Measurements from ENCODE around the gene TMTC2. TPM values are rescaled to one million over a fixed set of nuclear protein-coding genes. Genes with fewer than 3 reads are reported as not detected.

Gene TMTC2
- total RNA-seq, 3 donors from 2014 or later = 0.94 to 1.4 (median 1.0) TPM

DNA sequence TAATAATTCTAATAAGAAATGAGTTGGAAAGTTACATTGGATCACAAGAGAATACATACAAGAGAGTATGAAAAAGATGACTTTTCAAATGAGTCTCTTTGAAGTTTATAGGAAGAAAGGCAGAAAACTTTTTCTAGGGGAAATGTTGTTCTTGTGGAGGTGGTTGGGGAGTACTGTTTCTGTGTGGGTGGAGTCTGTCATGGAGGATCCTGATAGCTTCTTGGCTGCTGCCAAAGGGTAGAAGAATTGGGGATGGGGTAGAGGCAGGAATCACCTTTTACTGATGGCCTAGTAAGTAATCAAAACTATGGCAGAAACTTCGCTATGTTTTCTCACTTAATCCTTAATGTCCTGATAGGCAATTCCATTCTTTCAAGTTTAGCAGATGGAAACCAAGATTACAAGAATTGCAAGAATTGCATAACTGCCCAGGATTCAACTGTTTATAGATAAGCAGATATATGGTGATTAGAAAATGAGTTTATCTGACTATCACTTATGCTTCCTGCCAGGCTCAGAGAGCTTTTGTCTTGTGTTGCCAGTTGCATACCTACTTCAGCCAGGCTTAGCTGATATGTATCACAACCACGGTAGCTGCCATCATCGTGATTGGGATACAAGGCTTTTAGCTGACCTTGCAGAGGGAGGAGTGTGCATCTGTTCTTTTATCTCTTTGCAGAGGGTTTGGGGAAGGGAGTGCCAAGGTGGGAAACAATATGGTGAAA, 463.9 kb downstream of the TMTC2 start:
- no peak for DNase-seq
- Mint-ChIP-seq H3K4me3 (no peak overlapping the region), H3K9me3 (no peaks in the 10 kb centered on the region), H3K27me3 (ENCODE audit: low read depth) (no peaks in the 10 kb centered on the region), H3K4me1 (ENCODE audit: low read depth) (no peaks in the 10 kb centered on the region), H3K36me3 (ENCODE audit: insufficient read depth) (no peaks in the 10 kb centered on the region)
- no peak for ATAC-seq

DNA sequence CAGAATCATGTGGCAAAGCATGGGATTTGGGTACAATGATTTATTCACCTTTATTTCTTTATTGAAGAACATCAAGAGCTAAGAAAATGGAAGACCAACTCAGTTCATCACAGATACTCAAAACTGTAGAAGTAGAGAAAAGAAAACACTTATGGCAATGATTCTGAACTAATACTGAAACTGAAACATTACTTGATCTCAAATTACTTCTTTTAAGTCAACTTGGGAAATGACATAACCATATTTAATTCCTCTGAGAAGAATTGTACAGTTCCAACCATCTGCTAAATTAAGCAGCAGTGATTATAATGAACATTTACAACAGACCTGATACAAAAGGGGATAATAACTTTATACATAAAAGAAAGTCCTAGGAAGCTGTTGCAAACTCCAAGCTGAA, 466.5 kb downstream of the TMTC2 start:
- no peaks in the 10 kb centered on the region for H3K9me3 Mint-ChIP-seq
- no peaks in the 10 kb centered on the region for H3K36me3 Mint-ChIP-seq (ENCODE audit: insufficient read depth)
- no peaks in the 10 kb centered on the region for H3K27me3 Mint-ChIP-seq (ENCODE audit: low read depth)
- peaks cover 2% of the 10 kb centered on the region for H3K4me1 Mint-ChIP-seq (ENCODE audit: low read depth)
- DNase-seq = no peak
- no peak overlapping the region for H3K4me3 Mint-ChIP-seq
- ATAC-seq = no peak

DNA sequence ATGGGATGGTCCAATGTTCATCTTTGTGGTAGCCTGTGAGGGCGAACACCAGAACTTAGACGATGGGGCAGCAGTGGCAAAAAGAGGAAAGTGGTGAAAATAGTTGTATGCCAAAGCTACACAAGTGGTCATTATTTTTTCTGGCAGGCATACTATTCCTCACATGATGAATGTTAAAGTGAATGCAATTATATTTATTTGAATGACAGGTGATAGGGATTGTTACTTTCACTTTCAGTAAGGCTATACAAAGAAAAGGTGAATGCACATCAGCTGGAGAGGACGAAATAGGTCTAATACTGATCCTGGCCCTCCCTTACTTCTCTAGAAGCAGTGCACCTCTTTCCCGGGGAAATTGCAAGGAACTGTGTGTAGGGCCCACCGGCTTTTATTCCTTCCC, 470.1 kb downstream of the TMTC2 start:
- Mint-ChIP-seq H3K4me3 (no peak overlapping the region), H3K36me3 (ENCODE audit: insufficient read depth) (no peaks in the 10 kb centered on the region)

DNA sequence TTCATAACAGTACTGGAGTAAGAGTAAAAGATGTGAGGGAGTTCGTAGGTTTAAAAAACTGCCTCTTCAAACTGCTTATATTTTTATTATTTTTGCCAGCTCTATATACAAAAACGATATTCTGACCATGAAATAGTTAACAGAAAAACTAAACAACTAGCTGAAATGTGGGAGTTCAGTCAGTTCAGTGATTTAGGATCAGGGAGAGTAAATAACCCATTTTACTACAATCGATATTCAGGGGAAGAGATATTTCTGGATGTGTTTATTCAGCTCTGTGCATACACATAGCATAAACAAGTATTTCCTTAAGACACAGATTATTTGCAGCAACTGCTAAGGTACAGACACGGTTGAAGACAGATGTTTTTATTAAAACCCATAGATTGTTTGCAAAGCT, 470.9 kb downstream of the TMTC2 start:
- Mint-ChIP-seq H3K27me3 (ENCODE audit: low read depth) (no peaks in the 10 kb centered on the region), H3K36me3 (ENCODE audit: insufficient read depth) (no peaks in the 10 kb centered on the region), H3K9me3 (no peaks in the 10 kb centered on the region), H3K4me3 (no peak overlapping the region), H3K4me1 (ENCODE audit: low read depth) (peaks cover 2% of the 10 kb centered on the region)
- ATAC-seq = no peak
- no peak for DNase-seq

More for the DNA sequence above, 470.1 kb downstream of the TMTC2 start:
- no peak for ATAC-seq
- Mint-ChIP-seq H3K9me3 (no peaks in the 10 kb centered on the region), H3K4me1 (ENCODE audit: low read depth) (peaks cover 2% of the 10 kb centered on the region), H3K27me3 (ENCODE audit: low read depth) (no peaks in the 10 kb centered on the region)
- DNase-seq = no peak

DNA sequence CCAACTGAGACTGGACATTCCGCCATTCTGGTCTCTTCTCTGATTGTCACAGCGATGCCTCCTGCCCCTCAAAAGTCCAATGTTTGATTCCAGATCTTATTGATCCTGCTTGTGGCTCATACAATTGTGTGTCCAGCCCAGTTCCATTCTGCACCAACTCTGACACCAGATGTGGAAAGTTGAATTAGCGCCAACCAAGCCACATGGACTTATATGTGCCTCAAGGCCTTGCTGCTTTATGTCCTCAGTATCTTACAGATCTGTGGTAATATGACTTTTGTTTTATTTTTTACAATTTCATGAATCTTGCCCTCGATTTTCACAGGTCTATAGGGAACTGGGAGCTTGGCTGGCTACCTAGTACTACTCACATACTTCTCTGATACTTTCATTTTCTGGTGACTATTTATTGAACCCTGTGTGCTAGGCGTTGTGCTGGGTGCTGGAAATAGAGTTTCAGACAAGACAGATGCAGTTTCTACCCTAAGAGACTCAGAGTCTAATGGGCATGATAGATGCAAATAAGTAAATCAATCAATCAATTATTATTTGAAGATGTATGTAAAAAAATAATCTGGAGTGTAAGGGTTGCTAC, 472.0 kb downstream of the TMTC2 start:
- no peak overlapping the region for H3K4me3 Mint-ChIP-seq
- peaks cover 2% of the 10 kb centered on the region for H3K4me1 Mint-ChIP-seq (ENCODE audit: low read depth)
- no peaks in the 10 kb centered on the region for H3K9me3 Mint-ChIP-seq
- H3K36me3 Mint-ChIP-seq (ENCODE audit: insufficient read depth) = no peaks in the 10 kb centered on the region
- ATAC-seq = no peak
- no peak for DNase-seq
- no peaks in the 10 kb centered on the region for H3K27me3 Mint-ChIP-seq (ENCODE audit: low read depth)

DNA sequence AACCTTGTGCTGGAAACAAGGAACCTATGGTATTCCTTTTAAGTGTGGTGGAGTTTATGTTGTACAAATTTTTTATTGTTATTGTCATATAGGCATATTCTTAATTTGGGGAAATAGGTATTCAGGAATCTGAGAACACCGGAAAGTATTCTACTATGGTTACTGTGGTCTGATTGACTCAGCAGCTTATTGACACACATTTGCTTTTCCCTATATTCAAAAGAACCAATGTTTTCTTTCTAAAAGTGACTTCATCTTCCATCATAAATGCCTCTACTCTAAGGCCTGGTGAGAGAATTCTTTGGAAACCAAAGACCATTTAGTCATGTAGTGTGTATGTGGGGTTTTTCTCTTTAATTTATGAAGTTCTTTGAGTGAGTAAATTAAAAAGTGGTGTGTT, 474.8 kb downstream of the TMTC2 start:
- Mint-ChIP-seq H3K27me3 (ENCODE audit: low read depth) (no peaks in the 10 kb centered on the region), H3K4me3 (no peak overlapping the region), H3K9me3 (no peaks in the 10 kb centered on the region), H3K4me1 (ENCODE audit: low read depth) (peaks cover 2% of the 10 kb centered on the region), H3K36me3 (ENCODE audit: insufficient read depth) (no peaks in the 10 kb centered on the region)
- DNase-seq (no peak), ATAC-seq (no peak)

DNA sequence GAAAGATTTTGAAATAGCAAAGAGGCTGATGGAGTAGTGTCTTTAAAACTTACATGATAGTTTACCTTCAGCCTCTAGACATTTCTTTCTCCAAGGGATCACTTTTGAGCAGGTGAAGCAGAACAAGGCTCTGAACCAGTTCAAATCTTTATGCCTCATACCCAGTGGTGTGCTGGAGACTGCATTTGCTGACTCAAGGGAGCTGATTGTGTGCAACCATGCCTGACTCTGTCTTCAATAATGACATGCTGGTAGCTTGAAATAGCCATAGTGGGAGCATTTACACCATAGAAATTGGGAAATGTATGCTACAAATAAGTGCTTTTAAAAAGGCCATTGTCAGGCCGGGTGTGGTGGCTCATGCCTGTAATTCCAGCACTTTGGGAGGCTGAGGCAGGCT, 482.0 kb downstream of the TMTC2 start:
- H3K36me3 Mint-ChIP-seq (ENCODE audit: insufficient read depth) = no peaks in the 10 kb centered on the region
- DNase-seq (no peak), ATAC-seq (no peak)
- peaks cover 2% of the 10 kb centered on the region for H3K27me3 Mint-ChIP-seq (ENCODE audit: low read depth)
- H3K9me3 Mint-ChIP-seq = no peaks in the 10 kb centered on the region
- H3K4me1 Mint-ChIP-seq (ENCODE audit: low read depth) = no peaks in the 10 kb centered on the region
- H3K4me3 Mint-ChIP-seq = no peak overlapping the region

DNA sequence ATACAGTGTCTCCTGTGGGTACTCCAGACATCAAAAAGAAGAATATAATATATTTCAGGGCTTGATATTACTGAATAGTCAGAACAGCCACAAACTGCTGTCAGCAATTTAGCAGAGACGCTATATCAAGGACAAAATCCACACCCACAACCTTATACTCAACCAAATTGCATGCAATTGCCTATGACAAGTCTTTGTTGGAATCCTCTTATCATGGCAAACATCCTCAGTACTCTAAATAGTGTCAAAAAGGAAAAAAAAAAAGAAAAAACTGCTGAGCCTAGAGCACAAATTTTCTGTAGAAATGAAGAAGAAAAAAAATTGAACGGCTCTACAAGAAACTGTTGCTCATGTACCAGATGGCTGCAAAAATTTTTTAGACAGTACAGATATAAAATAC, 485.7 kb downstream of the TMTC2 start:
- Mint-ChIP-seq H3K4me3 (no peak overlapping the region), H3K27me3 (ENCODE audit: low read depth) (peaks cover 2% of the 10 kb centered on the region), H3K9me3 (peaks cover 5% of the 10 kb centered on the region), H3K4me1 (ENCODE audit: low read depth) (no peaks in the 10 kb centered on the region), H3K36me3 (ENCODE audit: insufficient read depth) (no peaks in the 10 kb centered on the region)
- ATAC-seq (no peak), DNase-seq (no peak)

DNA sequence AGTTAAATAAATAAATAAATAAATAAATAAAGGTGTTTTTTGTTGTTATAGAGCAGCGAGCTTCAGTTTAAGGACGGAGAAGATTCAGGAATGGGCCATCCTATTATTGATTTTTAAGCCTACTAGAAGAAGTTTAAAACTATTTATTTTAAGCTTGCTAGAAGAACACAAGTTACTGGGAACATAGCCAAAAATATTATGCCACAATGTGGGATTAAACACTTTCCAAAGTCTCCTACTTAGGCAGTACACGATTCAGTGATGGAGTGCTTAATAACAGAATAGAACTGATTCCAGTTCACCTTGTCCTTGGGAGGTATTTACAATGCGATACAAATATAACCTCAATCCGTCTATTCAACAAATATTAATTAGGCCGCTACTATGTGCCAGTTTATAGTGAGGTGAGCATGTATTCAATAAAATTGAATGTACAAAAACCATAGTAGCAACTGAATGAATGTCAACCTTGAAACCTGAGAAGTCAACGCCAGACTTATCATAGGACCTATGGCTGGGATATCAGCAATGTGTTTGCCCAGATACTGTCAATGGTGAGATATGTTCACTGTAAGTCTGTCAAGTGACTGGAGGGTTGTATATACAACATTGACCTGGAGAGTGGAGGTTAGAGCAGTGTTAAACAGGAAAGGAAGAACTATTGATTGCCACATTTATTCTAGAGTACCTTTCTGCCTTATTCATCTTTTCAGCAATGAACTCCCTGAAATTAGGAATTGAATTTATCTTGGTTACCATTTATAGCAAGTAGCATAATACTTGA, 486.4 kb downstream of the TMTC2 start:
- ATAC-seq (no peak), DNase-seq (no peak)
- H3K27me3 Mint-ChIP-seq (ENCODE audit: low read depth) = peaks cover 2% of the 10 kb centered on the region
- H3K36me3 Mint-ChIP-seq (ENCODE audit: insufficient read depth) = no peaks in the 10 kb centered on the region
- H3K9me3 Mint-ChIP-seq = peaks cover 5% of the 10 kb centered on the region
- no peak overlapping the region for H3K4me3 Mint-ChIP-seq
- H3K4me1 Mint-ChIP-seq (ENCODE audit: low read depth) = no peaks in the 10 kb centered on the region

DNA sequence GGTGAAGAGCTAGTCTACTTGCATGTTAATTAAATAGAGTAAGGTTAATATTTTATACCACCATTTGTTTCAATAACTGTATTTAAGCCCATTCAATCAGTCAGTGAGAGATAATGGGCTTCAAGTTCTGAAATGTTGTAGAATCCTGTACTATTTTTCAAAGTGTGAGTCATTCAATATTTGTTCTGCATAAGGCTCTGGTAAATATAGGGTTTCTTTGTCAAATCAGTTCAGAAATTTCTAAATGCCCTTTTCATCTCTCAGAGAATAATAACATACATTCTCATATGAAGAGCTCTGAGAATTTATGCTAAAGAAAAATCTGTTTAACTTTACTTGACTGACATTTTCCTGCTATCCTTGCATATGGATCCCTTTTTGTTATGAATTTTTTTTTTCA, 493.3 kb downstream of the TMTC2 start:
- Mint-ChIP-seq H3K36me3 (ENCODE audit: insufficient read depth) (no peaks in the 10 kb centered on the region), H3K9me3 (peaks cover 3% of the 10 kb centered on the region), H3K4me1 (ENCODE audit: low read depth) (no peaks in the 10 kb centered on the region), H3K4me3 (no peak overlapping the region), H3K27me3 (ENCODE audit: low read depth) (no peaks in the 10 kb centered on the region)
- DNase-seq (no peak), ATAC-seq (no peak)

DNA sequence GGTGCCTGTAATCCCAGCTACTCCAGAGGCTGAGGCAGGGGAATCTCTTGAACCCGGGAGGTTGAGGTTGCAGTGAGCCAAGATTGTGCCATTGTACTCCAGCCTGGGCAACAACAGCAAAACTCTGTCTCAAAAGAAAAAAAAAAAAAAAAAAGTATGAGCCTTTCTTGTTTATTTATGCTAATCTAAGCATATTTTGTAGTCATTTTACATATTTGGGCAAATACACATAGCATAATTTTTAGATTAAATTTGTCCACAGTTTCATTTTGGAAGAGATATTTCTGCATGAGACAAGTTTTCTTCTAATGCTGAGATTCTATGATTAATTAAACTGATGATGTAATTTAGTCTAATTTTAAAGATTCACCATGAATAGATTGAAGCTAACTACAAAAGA, 494.4 kb downstream of the TMTC2 start:
- H3K4me3 Mint-ChIP-seq = no peak overlapping the region
- no peak for ATAC-seq

DNA sequence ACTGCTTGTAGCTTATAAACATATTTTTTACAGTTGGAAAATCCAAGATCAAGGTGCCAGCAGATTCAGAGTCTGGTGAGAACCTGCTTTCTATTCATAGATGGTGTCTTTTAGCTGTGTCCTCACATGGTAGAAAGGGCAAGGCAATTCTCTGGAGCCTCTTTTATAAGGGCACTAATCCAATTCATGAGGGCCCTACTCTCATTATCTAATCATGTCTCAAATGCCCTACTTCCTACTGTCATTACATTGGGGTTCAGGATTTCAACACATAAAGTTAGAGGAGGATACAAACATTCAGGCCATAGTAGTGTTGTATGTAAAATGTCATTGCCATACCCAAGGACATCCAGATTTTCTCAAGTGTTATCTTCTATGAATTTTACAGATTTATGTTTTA, 496.4 kb downstream of the TMTC2 start:
- ATAC-seq (no peak), DNase-seq (no peak)
- Mint-ChIP-seq H3K4me1 (ENCODE audit: low read depth) (no peaks in the 10 kb centered on the region), H3K36me3 (ENCODE audit: insufficient read depth) (no peaks in the 10 kb centered on the region), H3K4me3 (no peak overlapping the region), H3K9me3 (no peaks in the 10 kb centered on the region), H3K27me3 (ENCODE audit: low read depth) (no peaks in the 10 kb centered on the region)

More for the DNA sequence above, 494.4 kb downstream of the TMTC2 start:
- no peaks in the 10 kb centered on the region for H3K36me3 Mint-ChIP-seq (ENCODE audit: insufficient read depth)
- no peaks in the 10 kb centered on the region for H3K9me3 Mint-ChIP-seq
- DNase-seq = no peak
- no peaks in the 10 kb centered on the region for H3K27me3 Mint-ChIP-seq (ENCODE audit: low read depth)
- H3K4me1 Mint-ChIP-seq (ENCODE audit: low read depth) = no peaks in the 10 kb centered on the region

Data from activated T-cell treated with anti-CD3 and anti-CD28 coated beads, Interleukin-2, amount 50 U/mL, for 4 hours (primary cell).